Astrocyte (in vitro differentiated cells and primary cell): ENCODE data around the gene OR6S1. TPM values are rescaled to one million over a fixed set of nuclear protein-coding genes. Genes with fewer than 3 reads are reported as not detected.
A peak's percentile ranks its signal among the peaks of the same experiment; 100 is the strongest.

Source experiments
- DNase-seq: peaks from one replicate; pipeline ENCODE4 v3.0.0-alpha.2; 2010; ENCODE audit warnings: low read depth
- FAIRE-seq: peaks from 2 replicates; lab custom pipeline; 2011; peaks lifted over from hg19 to GRCh38; lab: Jason Lieb, UNC
- H2AFZ ChIP-seq: 2 replicates; pipeline ENCODE4 v1.6.0; 2012; ENCODE audit warnings: low read depth, low read length, inconsistent platforms
- H3K27ac ChIP-seq: 2 replicates; pipeline ENCODE4 v1.5.1; 2011; ENCODE audit warnings: low read depth, low read length, inconsistent platforms
- H3K27me3 ChIP-seq: 2 replicates; pipeline ENCODE4 v1.6.0; 2011; ENCODE audit warnings: low read length, inconsistent platforms; ENCODE audit not compliant: insufficient read depth
- H3K36me3 ChIP-seq: 2 replicates; pipeline ENCODE4 v1.5.1; 2011; ENCODE audit warnings: low read length, inconsistent platforms; ENCODE audit not compliant: insufficient read depth
- H3K4me1 ChIP-seq: 2 replicates; pipeline ENCODE4 v1.5.1; 2011; ENCODE audit warnings: low read length, inconsistent platforms; ENCODE audit not compliant: insufficient read depth
- H3K4me2 ChIP-seq: 2 replicates; pipeline ENCODE4 v1.6.0; 2012; ENCODE audit warnings: low read length, inconsistent platforms
- H3K4me3 ChIP-seq: 2 replicates; pipeline ENCODE4 v1.5.1; 2011; ENCODE audit warnings: low read depth, mild to moderate bottlenecking, low read length, inconsistent platforms; ENCODE audit not compliant: insufficient read depth
- H3K79me2 ChIP-seq: 2 replicates; pipeline ENCODE4 v1.6.0; 2012; ENCODE audit warnings: mild to moderate bottlenecking, low read length, inconsistent platforms; ENCODE audit not compliant: insufficient read depth
- H3K9ac ChIP-seq: 2 replicates; pipeline ENCODE4 v1.6.0; 2012; ENCODE audit warnings: mild to moderate bottlenecking, low read length, inconsistent platforms
- H3K9me3 ChIP-seq: 2 replicates; pipeline ENCODE4 v1.5.1; 2012; ENCODE audit warnings: low read depth, mild to moderate bottlenecking, low read length, inconsistent platforms; ENCODE audit not compliant: insufficient read depth
- H4K20me1 ChIP-seq: 2 replicates; pipeline ENCODE4 v1.6.0; 2012; ENCODE audit warnings: low read length, inconsistent platforms; ENCODE audit not compliant: insufficient read depth
- H3K27ac Mint-ChIP-seq: one replicate; pipeline ENCODE4 v1.8.0; 2021; ENCODE audit warnings: mild to moderate bottlenecking, mixed read lengths; ENCODE audit not compliant: unreplicated experiment
- H3K27me3 Mint-ChIP-seq: one replicate; pipeline ENCODE4 v1.8.0; 2021; ENCODE audit warnings: low read depth, mixed read lengths; ENCODE audit not compliant: unreplicated experiment
- H3K36me3 Mint-ChIP-seq: one replicate; pipeline ENCODE4 v1.8.0; 2021; ENCODE audit warnings: low read depth, mixed read lengths; ENCODE audit not compliant: unreplicated experiment
- H3K4me1 Mint-ChIP-seq: one replicate; pipeline ENCODE4 v1.8.0; 2021; ENCODE audit warnings: low read depth, mixed read lengths; ENCODE audit not compliant: unreplicated experiment
- H3K4me3 Mint-ChIP-seq: one replicate; pipeline ENCODE4 v1.8.0; 2021; ENCODE audit warnings: mild to moderate bottlenecking, moderate library complexity, mixed read lengths; ENCODE audit not compliant: unreplicated experiment
- H3K9me3 Mint-ChIP-seq: one replicate; pipeline ENCODE4 v1.8.0; 2021; ENCODE audit warnings: mild to moderate bottlenecking, mixed read lengths; ENCODE audit not compliant: unreplicated experiment
- CTCF ChIP-seq: IDR thresholded peaks from 2 replicates; pipeline ENCODE4 v1.5.1; 2011; ENCODE audit warnings: low read depth, mild to moderate bottlenecking, inconsistent platforms, low read length, moderate library complexity; ENCODE audit not compliant: insufficient read depth
- EZH2 ChIP-seq: IDR thresholded peaks from 2 replicates; pipeline ENCODE4 v1.6.1; 2012; ENCODE audit warnings: mild to moderate bottlenecking, low read length, inconsistent platforms; ENCODE audit not compliant: insufficient read depth
- total RNA-seq: library from RNA; stranded (reverse); gene quantifications from 2 replicates; pipeline ENCODE4 v1.2.1, GENCODE V29; 2021

Gene OR6S1
- total RNA-seq, 1 donor from 2014 or later: not detected

DNA sequence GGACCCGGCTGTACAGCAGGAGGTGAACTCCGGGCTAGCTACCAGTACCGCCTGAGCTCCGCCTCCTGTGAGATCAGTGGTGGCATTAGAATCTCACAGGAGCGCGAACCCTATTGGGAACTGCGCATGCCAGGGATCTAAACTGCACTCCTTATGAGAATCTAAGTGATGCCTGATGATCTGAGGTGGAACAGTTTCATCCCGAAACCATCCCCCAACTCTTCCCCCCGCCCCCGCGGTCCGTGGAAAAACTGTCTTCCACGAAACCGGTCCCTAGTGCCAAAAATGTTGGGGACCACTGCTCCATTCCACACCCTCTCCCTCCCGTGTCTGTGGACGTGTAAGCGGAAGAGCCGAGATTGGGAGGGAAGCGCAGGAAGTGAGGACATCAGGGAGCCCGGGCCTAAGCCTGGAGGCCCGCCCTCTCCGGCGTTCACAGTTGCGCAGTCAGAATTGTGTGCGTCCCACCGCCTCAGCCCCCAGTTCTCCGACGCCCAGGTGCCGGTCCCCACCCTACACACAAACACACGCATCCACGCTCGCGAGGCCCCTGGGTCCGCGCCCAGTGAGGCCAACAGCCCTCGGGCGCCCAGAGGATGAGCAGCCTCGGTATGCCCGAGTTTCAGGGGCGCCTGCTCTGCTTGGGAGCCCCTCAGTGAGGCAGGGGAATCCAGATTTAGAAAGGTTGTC lies 41.1 kb upstream of the OR6S1 start:
- no peaks in the 10 kb centered on the region for H3K36me3 Mint-ChIP-seq
- peak overlapping the region; percentile 97 for H3K9ac ChIP-seq
- H3K4me3 ChIP-seq: peak overlapping the region; percentile 92
- H3K4me2 ChIP-seq: peak overlapping the region; percentile 92
- no peaks in the 10 kb centered on the region for H3K9me3 Mint-ChIP-seq
- no peak overlapping the region for H3K27ac Mint-ChIP-seq
- TF ChIP-seq EZH2: no peak
- no peak for TF ChIP-seq CTCF
- H3K4me1 Mint-ChIP-seq: peaks cover 9% of the 10 kb centered on the region
- H4K20me1 ChIP-seq: no peaks in the 10 kb centered on the region
- DNase-seq: peak; percentile 92
- H3K36me3 ChIP-seq: no peaks in the 10 kb centered on the region
- H3K4me1 ChIP-seq: peaks cover 15% of the 10 kb centered on the region
- H3K79me2 ChIP-seq: no peaks in the 10 kb centered on the region
- no peaks in the 10 kb centered on the region for H3K27me3 ChIP-seq
- H3K27ac ChIP-seq: peak overlapping the region; percentile 98
- no peak overlapping the region for H3K4me3 Mint-ChIP-seq
- H3K27me3 Mint-ChIP-seq: no peaks in the 10 kb centered on the region
- H3K9me3 ChIP-seq: no peaks in the 10 kb centered on the region
- H2AFZ ChIP-seq: peak overlapping the region; percentile 90
- no peak for FAIRE-seq

- no peak overlapping the region for H3K27ac Mint-ChIP-seq
- peaks cover 9% of the 10 kb centered on the region for H3K4me1 Mint-ChIP-seq
- Histone ChIP-seq H3K27ac (peak overlapping the region; percentile 98), H4K20me1 (no peaks in the 10 kb centered on the region), H2AFZ (peak overlapping the region; percentile 90), H3K9me3 (no peaks in the 10 kb centered on the region), H3K4me1 (peaks cover 15% of the 10 kb centered on the region), H3K79me2 (no peaks in the 10 kb centered on the region), H3K36me3 (no peaks in the 10 kb centered on the region), H3K9ac (peak overlapping the region; percentile 97), H3K4me2 (peak overlapping the region; percentile 92), H3K4me3 (peak overlapping the region; percentile 92), H3K27me3 (no peaks in the 10 kb centered on the region)
- DNase-seq: no peak
- no peaks in the 10 kb centered on the region for H3K36me3 Mint-ChIP-seq
- FAIRE-seq: no peak
- TF ChIP-seq EZH2 (no peak), CTCF (no peak)
- H3K9me3 Mint-ChIP-seq: no peaks in the 10 kb centered on the region
- H3K27me3 Mint-ChIP-seq: no peaks in the 10 kb centered on the region
- no peak overlapping the region for H3K4me3 Mint-ChIP-seq
Observed at GRCh38 chr14:20682127-20682434, 40.6 kb upstream of the OR6S1 start.

DNA sequence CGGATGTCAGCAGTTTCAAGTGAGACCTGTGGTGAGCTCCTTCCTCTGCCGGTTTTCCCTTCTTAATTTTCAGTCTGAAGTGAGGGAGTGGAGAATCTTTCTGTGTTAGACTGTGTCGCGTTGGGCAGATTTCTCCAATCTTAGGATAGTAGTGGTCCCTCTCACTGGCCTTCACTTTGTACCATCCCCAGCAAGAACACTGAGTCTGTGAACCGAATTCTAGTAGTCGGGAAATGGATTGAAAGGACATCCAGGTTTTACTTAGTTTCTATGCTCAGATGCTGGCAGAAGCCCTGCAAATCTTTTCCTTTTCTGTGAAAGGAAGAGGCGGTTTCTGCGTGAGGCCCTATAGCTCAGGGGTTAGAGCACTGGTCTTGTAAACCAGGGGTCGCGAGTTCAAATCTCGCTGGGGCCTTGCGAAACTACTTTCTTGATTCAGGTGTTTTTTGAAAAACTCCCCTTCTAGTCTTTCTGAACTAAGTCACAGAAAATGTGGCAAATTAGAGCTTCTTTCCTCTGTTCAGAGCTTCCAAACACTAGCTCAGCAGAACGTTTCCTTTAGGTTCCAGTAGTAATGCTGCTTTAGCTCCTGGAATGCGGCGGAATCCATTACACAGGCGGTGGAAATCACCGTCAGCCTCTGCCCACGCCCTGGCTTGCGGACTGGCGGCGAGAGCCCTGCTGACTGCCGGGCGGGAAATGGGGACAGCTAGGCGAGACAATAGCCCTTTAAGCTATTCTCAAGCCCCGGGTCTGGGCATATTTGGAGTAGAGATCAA lies 40.0 kb upstream of the OR6S1 start:
- Histone ChIP-seq H2AFZ (peak overlapping the region; percentile 90), H3K27me3 (no peaks in the 10 kb centered on the region), H3K4me3 (peak overlapping the region; percentile 92), H3K79me2 (no peaks in the 10 kb centered on the region), H3K9me3 (no peaks in the 10 kb centered on the region), H3K9ac (peak overlapping the region; percentile 97), H4K20me1 (no peaks in the 10 kb centered on the region), H3K4me1 (peaks cover 15% of the 10 kb centered on the region), H3K36me3 (no peaks in the 10 kb centered on the region), H3K4me2 (peak overlapping the region; percentile 92), H3K27ac (peak overlapping the region; percentile 98)
- H3K4me3 Mint-ChIP-seq: no peak overlapping the region
- TF ChIP-seq EZH2: no peak
- no peak for TF ChIP-seq CTCF
- no peak for FAIRE-seq
- H3K27me3 Mint-ChIP-seq: peaks cover under 1% of the 10 kb centered on the region
- peaks cover 9% of the 10 kb centered on the region for H3K4me1 Mint-ChIP-seq
- no peaks in the 10 kb centered on the region for H3K36me3 Mint-ChIP-seq
- H3K9me3 Mint-ChIP-seq: no peaks in the 10 kb centered on the region
- no peak overlapping the region for H3K27ac Mint-ChIP-seq
- DNase-seq: peak; percentile 83
